ENCODE data around the gene NKX1-2. TPM values are rescaled to one million over a fixed set of nuclear protein-coding genes. Genes with fewer than 3 reads are reported as not detected.

Gene NKX1-2
- total RNA-seq, 1 donor = not detected

GRCh38 chr10:124469956-124470484 lies 20.2 kb upstream of the NKX1-2 start:
- DNase-seq (ENCODE audit: low read depth) = no peak
- no peak for TF ChIP-seq CTCF (IDR thresholded peaks at IDR 0.05; ENCODE audit: insufficient read depth, low read length)
- no peak overlapping the region for H3K4me3 ChIP-seq (ENCODE audit: low read depth, low read length)

GRCh38 chr10:124468624-124469023 lies 18.8 kb upstream of the NKX1-2 start:
- no peak for DNase-seq (ENCODE audit: low read depth)
- TF ChIP-seq CTCF (IDR thresholded peaks at IDR 0.05; ENCODE audit: insufficient read depth, low read length) = no peak
- H3K4me3 ChIP-seq (ENCODE audit: low read depth, low read length) = no peak overlapping the region

- DNase-seq (ENCODE audit: low read depth) = no peak
- no peak for TF ChIP-seq CTCF (IDR thresholded peaks at IDR 0.05; ENCODE audit: insufficient read depth, low read length)
- H3K4me3 ChIP-seq (ENCODE audit: low read depth, low read length) = no peak overlapping the region
Observed at GRCh38 chr10:124467165-124467564, 17.3 kb upstream of the NKX1-2 start.

GRCh38 chr10:124465777-124466488 lies 16.1 kb upstream of the NKX1-2 start:
- DNase-seq (ENCODE audit: low read depth) = no peak
- H3K4me3 ChIP-seq (ENCODE audit: low read depth, low read length) = no peak overlapping the region
- no peak for TF ChIP-seq CTCF (IDR thresholded peaks at IDR 0.05; ENCODE audit: insufficient read depth, low read length)

GRCh38 chr10:124465003-124465776 lies 15.4 kb upstream of the NKX1-2 start:
- no peak overlapping the region for H3K4me3 ChIP-seq (ENCODE audit: low read depth, low read length)
- no peak for TF ChIP-seq CTCF (IDR thresholded peaks at IDR 0.05; ENCODE audit: insufficient read depth, low read length)
- DNase-seq (ENCODE audit: low read depth) = no peak

GRCh38 chr10:124464028-124464965 lies 14.5 kb upstream of the NKX1-2 start:
- TF ChIP-seq CTCF (IDR thresholded peaks at IDR 0.05; ENCODE audit: insufficient read depth, low read length) = no peak
- DNase-seq (ENCODE audit: low read depth) = no peak
- H3K4me3 ChIP-seq (ENCODE audit: low read depth, low read length) = no peak overlapping the region
